ENCODE data around the gene GNPTG.

GNPTG gene

DNA sequence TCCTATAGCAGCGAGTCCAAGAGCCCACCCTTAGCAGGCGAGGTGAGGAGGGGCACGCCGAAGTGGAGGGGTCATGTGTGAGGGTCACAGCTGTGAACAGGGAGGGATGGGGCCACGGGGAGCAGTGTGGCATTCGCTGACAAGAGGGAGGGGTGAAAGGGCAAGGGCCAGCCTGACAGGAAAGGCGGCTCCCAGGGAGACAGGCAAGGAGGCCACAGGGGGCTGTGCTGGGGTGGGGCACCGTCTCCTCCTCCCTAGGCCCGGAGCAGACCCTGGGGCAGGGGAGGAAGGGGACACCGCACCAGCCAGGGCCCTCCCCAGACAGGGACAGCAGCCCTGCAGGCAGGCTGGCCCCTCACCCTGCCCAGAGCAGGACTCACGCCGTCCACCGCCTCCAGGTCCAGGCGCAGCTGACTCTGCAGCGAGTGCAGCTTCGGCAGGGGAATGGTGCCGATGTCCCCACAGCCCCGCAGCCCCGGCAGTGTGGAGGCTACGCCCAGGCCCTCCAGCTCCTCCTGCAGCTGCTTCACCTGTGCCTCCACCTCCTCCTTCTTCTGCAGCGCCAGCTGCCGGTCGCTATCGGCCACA lies 15.1 kb downstream of the GNPTG start:
- Histone ChIP-seq H3K27ac (ENCODE audit: low read length) (no peak overlapping the region), H3K36me3 (ENCODE audit: control insufficient read depth in 1 of 2, insufficient read depth in 2 of 2, low read length in 2 of 2) (peaks cover 14 to 74% of the 10 kb centered on the region in 2 donors), H3K27me3 (ENCODE audit: low read depth, low read length) (no peaks in the 10 kb centered on the region), H3K9me3 (ENCODE audit: control insufficient read depth in 1 of 2, low read length in 2 of 2) (no peaks in the 10 kb centered on the region), H3K4me3 (ENCODE audit: low read depth in 1 of 2, low read length in 2 of 2) (no peak overlapping the region), H3K4me1 (ENCODE audit: control insufficient read depth in 1 of 2, insufficient read depth in 2 of 2, low read length in 2 of 2) (no peaks in the 10 kb centered on the region)

GRCh38 chr16:1367486-1368174 lies 15.9 kb downstream of the GNPTG start:
- H3K4me1 ChIP-seq (ENCODE audit: control insufficient read depth in 1 of 2, insufficient read depth in 2 of 2, low read length in 2 of 2), result no peaks in the 10 kb centered on the region
- H3K27me3 ChIP-seq (ENCODE audit: low read depth, low read length), result no peaks in the 10 kb centered on the region
- no peak overlapping the region for H3K27ac ChIP-seq (ENCODE audit: low read length)
- no peaks in the 10 kb centered on the region for H3K9me3 ChIP-seq (ENCODE audit: control insufficient read depth in 1 of 2, low read length in 2 of 2)
- H3K4me3 ChIP-seq (ENCODE audit: low read depth in 1 of 2, low read length in 2 of 2), result no peak overlapping the region
- H3K36me3 ChIP-seq (ENCODE audit: control insufficient read depth in 1 of 2, insufficient read depth in 2 of 2, low read length in 2 of 2), result peaks cover 10 to 65% of the 10 kb centered on the region in 2 donors

DNA sequence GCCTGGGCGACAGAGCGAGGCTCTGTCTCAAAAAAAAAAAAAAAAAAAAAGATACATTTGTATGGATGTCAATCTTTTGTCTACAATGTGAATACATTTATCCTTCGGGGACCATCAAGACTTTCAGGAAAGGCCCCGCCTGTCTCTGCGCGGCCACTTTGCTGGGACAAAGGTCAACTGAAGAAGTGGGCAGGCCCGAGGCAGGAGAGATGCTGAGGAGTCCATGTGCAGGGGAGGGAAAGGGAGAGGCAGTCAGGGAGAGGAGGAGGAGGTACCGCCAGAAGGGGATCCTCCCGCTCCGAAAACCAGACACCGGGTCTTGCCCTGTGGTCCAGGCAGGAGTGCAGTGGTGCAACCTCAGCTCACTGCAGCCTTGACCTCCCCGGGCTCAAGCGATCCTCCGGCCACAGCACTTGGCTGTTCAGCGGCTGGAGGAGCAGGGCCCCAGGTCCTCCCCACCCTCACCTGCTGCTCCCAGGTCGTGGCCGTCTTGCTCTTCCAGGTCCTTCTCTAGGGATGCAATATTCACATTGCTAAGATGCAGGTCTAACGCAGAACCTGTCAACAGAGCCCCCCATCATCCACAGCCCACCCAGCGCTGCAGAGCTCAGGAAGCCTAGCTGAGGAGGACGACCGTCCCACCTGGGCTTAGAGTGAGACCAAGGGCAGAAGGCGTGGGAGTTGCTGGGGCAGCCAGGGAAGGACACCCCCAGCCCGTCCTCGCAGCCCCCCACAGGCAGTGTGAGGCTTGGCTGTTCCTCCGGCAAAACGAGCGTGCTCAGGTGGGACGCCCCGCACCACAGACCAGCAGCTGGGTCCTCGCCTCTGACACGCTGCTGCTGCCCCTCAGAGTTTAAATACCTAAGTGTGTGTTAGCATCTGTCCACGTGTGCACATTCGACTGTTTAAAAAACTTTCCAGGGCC lies 19.6 kb downstream of the GNPTG start:
- no peaks in the 10 kb centered on the region for H3K9me3 ChIP-seq (ENCODE audit: control insufficient read depth in 1 of 2, low read length in 2 of 2)
- no peaks in the 10 kb centered on the region for H3K4me1 ChIP-seq (ENCODE audit: control insufficient read depth in 1 of 2, insufficient read depth in 2 of 2, low read length in 2 of 2)
- no peaks in the 10 kb centered on the region for H3K27me3 ChIP-seq (ENCODE audit: low read depth, low read length)
- H3K36me3 ChIP-seq (ENCODE audit: control insufficient read depth in 1 of 2, insufficient read depth in 2 of 2, low read length in 2 of 2), result peaks cover 0 to 48% of the 10 kb centered on the region in 2 donors
- no peak overlapping the region for H3K4me3 ChIP-seq (ENCODE audit: low read depth in 1 of 2, low read length in 2 of 2)
- no peak overlapping the region for H3K27ac ChIP-seq (ENCODE audit: low read length)

GRCh38 chr16:1372292-1372950 lies 20.7 kb downstream of the GNPTG start:
- Histone ChIP-seq H3K27ac (ENCODE audit: low read length) (no peak overlapping the region), H3K36me3 (ENCODE audit: control insufficient read depth in 1 of 2, insufficient read depth in 2 of 2, low read length in 2 of 2) (peaks cover 0 to 38% of the 10 kb centered on the region in 2 donors), H3K4me1 (ENCODE audit: control insufficient read depth in 1 of 2, insufficient read depth in 2 of 2, low read length in 2 of 2) (no peaks in the 10 kb centered on the region), H3K4me3 (ENCODE audit: low read depth in 1 of 2, low read length in 2 of 2) (no peak overlapping the region), H3K9me3 (ENCODE audit: control insufficient read depth in 1 of 2, low read length in 2 of 2) (no peaks in the 10 kb centered on the region), H3K27me3 (ENCODE audit: low read depth, low read length) (no peaks in the 10 kb centered on the region)

DNA sequence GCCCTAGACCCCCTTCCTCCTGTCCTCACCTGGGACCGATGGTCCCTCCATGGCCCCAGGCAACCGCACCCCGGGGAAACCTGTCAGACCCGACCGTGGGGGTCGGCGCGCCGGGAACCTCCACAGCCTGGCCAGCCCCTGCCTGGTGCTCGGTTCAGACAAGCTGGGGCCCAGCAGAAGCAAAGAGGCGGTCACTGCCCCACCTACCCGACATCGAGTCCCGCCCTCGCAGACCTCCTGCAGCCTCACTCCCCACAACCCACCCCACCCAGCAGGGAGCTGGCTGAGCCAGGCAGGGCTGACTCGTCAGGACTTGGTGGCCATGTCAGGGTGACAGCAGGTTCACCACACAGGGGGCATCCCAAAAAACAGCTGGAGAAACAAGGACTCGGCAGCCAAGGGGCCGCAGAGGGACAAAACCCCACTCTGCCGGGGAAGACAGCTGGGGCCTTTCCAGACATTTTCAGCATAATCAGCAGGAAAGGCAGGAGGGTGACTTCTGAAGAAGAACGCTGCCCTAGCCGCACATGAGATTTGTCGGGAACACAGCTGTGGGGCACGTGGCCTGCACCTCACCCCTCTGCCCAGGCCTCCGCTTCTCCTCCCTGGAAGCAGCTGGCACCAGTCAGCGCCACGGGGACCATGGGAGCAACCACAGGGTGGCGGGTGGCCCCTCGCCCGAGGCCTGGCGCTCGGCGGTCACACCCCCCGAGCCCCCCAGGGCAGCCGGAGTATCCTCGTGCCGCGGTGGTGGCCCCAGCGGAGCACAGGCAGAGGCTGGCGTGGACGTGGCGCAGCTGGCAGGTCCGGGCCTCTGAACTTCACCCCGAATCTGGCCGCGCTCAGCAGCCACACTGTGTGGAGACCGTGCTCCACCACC lies 22.9 kb downstream of the GNPTG start:
- no peak overlapping the region for H3K4me3 ChIP-seq (ENCODE audit: low read depth in 1 of 2, low read length in 2 of 2)
- no peaks in the 10 kb centered on the region for H3K9me3 ChIP-seq (ENCODE audit: control insufficient read depth in 1 of 2, low read length in 2 of 2)
- no peak overlapping the region for H3K27ac ChIP-seq (ENCODE audit: low read length)
- H3K36me3 ChIP-seq (ENCODE audit: control insufficient read depth in 1 of 2, insufficient read depth in 2 of 2, low read length in 2 of 2), result peaks cover 0 to 31% of the 10 kb centered on the region in 2 donors
- no peaks in the 10 kb centered on the region for H3K27me3 ChIP-seq (ENCODE audit: low read depth, low read length)
- H3K4me1 ChIP-seq (ENCODE audit: control insufficient read depth in 1 of 2, insufficient read depth in 2 of 2, low read length in 2 of 2), result peaks cover 0 to 11% of the 10 kb centered on the region in 2 donors

DNA sequence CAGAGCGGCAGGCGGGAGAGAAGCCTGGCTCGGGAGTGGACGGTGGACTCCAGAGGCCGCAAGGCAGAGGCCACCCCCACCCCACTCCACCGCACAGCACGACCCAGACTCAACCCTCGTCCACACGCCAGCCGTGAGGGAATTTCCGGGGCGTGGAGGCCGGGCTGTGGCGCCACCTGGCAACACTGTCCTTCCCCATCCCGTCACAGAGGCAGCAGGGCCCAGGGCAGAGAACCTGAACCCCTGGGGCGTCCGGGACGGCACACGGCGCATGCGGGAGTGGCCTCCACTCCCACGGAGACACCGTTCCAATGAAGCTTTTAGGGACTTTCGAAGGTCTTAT lies 23.5 kb downstream of the GNPTG start:
- Histone ChIP-seq H3K36me3 (ENCODE audit: control insufficient read depth in 1 of 2, insufficient read depth in 2 of 2, low read length in 2 of 2) (peaks cover 0 to 25% of the 10 kb centered on the region in 2 donors), H3K4me3 (ENCODE audit: low read depth in 1 of 2, low read length in 2 of 2) (no peak overlapping the region), H3K27ac (ENCODE audit: low read length) (no peak overlapping the region), H3K9me3 (ENCODE audit: control insufficient read depth in 1 of 2, low read length in 2 of 2) (no peaks in the 10 kb centered on the region), H3K27me3 (ENCODE audit: low read depth, low read length) (no peaks in the 10 kb centered on the region), H3K4me1 (ENCODE audit: control insufficient read depth in 1 of 2, insufficient read depth in 2 of 2, low read length in 2 of 2) (peaks cover 0 to 14% of the 10 kb centered on the region in 2 donors)

DNA sequence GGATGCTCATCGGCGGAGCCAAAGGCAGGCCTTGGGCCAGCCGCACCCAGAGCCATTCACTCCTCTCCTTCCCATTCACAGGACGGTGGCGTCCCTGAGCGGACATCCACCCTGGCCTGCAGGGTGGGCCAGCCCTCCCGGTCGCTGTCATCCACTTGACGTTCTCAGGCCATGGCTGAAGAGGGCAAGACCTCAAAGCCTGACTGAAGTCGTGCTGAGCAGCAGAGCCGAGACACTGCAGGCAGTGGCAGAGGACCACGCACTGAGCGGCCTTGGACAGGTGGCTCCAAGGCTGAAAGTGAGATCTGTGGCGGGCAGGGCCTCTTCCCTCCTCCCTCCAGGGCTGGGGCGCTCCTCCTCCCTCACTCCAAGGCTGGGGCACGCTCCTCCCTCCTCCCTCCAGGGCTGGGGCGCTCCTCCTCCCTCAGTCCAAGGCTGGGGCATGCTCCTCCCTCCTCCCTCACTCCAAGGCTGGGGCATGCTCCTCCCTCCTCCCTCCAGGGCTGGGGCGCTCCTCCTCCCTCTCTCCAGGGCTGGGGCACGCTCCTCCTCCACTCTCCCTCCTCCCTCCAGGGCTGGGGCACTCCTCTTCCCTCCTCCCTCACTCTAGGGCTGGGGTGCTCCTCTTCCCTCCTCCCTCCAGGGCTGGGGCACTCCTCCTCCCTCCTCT lies 24.1 kb downstream of the GNPTG start:
- H3K9me3 ChIP-seq (ENCODE audit: control insufficient read depth in 1 of 2, low read length in 2 of 2), result no peaks in the 10 kb centered on the region
- no peaks in the 10 kb centered on the region for H3K27me3 ChIP-seq (ENCODE audit: low read depth, low read length)
- H3K4me1 ChIP-seq (ENCODE audit: control insufficient read depth in 1 of 2, insufficient read depth in 2 of 2, low read length in 2 of 2), result peaks cover 0 to 14% of the 10 kb centered on the region in 2 donors
- no peak overlapping the region for H3K27ac ChIP-seq (ENCODE audit: low read length)
- peaks cover 0 to 24% of the 10 kb centered on the region in 2 donors for H3K36me3 ChIP-seq (ENCODE audit: control insufficient read depth in 1 of 2, insufficient read depth in 2 of 2, low read length in 2 of 2)
- no peak overlapping the region for H3K4me3 ChIP-seq (ENCODE audit: low read depth in 1 of 2, low read length in 2 of 2)

DNA sequence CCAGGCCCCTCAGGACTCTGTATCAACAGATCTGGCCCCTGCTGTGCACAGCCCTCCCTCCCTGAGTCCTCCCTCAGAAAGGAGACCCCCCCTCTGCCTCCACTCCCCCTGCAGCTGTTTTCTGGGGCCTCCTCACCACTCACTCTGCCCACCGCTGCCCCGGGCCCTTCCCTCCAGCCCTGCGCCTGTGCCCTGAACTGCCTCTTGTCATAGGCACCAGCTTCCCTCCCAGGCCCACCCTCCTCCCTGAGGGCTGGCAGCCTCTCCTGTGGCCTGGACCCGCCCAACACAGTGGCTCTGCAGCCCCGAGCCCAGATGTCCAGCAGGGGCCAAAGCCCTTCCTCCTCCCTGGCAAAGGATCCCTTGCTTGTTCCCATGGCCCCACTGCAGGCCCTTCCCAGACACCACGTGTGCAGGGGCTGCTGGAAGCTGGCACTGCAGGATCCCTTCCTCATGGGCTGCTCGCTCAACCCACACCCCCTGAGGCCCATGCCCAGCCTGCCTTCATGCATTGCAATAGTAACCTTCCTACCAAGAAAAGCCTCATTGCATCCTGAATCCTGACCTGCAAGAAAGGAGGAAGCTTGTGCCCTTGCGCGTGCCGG lies 25.8 kb downstream of the GNPTG start:
- no peaks in the 10 kb centered on the region for H3K27me3 ChIP-seq (ENCODE audit: low read depth, low read length)
- H3K36me3 ChIP-seq (ENCODE audit: control insufficient read depth in 1 of 2, insufficient read depth in 2 of 2, low read length in 2 of 2), result peaks cover 0 to 18% of the 10 kb centered on the region in 2 donors
- H3K4me1 ChIP-seq (ENCODE audit: control insufficient read depth in 1 of 2, insufficient read depth in 2 of 2, low read length in 2 of 2), result peaks cover 0 to 14% of the 10 kb centered on the region in 2 donors
- no peaks in the 10 kb centered on the region for H3K9me3 ChIP-seq (ENCODE audit: control insufficient read depth in 1 of 2, low read length in 2 of 2)
- no peak overlapping the region for H3K4me3 ChIP-seq (ENCODE audit: low read depth in 1 of 2, low read length in 2 of 2)
- no peak overlapping the region for H3K27ac ChIP-seq (ENCODE audit: low read length)

GRCh38 chr16:1378087-1378803 lies 26.5 kb downstream of the GNPTG start:
- Histone ChIP-seq H3K36me3 (ENCODE audit: control insufficient read depth in 1 of 2, insufficient read depth in 2 of 2, low read length in 2 of 2) (peaks cover 0 to 19% of the 10 kb centered on the region in 2 donors), H3K27me3 (ENCODE audit: low read depth, low read length) (no peaks in the 10 kb centered on the region), H3K27ac (ENCODE audit: low read length) (no peak overlapping the region), H3K9me3 (ENCODE audit: control insufficient read depth in 1 of 2, low read length in 2 of 2) (no peaks in the 10 kb centered on the region), H3K4me1 (ENCODE audit: control insufficient read depth in 1 of 2, insufficient read depth in 2 of 2, low read length in 2 of 2) (peaks cover 0 to 14% of the 10 kb centered on the region in 2 donors), H3K4me3 (ENCODE audit: low read depth in 1 of 2, low read length in 2 of 2) (peak overlapping the region; percentile 11 to 60)

All from muscle layer of duodenum (tissue), 2 donors.